Mesenchymal stem cell (in vitro differentiated cells and primary cell): ENCODE data around the gene TFDP1.

Experiments
- DNase-seq: peaks from one replicate; pipeline ENCODE4 v3.0.0-alpha.2; 2013
- H2AFZ ChIP-seq: one replicate; pipeline ENCODE4 v1.6.1; 2013; ENCODE audit warnings: low read depth, mild to moderate bottlenecking, control low read depth, inconsistent platforms, low read length, moderate library complexity
- H2AK5ac ChIP-seq: 2 replicates; pipeline ENCODE4 v1.6.1; 2013; ENCODE audit warnings: low read length, moderate library complexity, mild to moderate bottlenecking, inconsistent platforms; ENCODE audit not compliant: severe bottlenecking
- H2BK120ac ChIP-seq: one replicate; pipeline ENCODE4 v1.6.1; 2013; ENCODE audit warnings: low read depth, mild to moderate bottlenecking, inconsistent platforms, low read length, moderate library complexity
- H2BK12ac ChIP-seq, 2 experiments: one replicate each; pipeline ENCODE4 v1.6.1; 2013; ENCODE audit warnings: inconsistent platforms in 2 of 2, low read length in 2 of 2, mild to moderate bottlenecking in 2 of 2, moderate library complexity in 2 of 2, control low read depth in 1 of 2
- H2BK15ac ChIP-seq: one replicate; pipeline ENCODE4 v1.6.1; 2013; ENCODE audit warnings: mild to moderate bottlenecking, low read depth, inconsistent platforms; ENCODE audit not compliant: poor library complexity, severe bottlenecking
- H2BK5ac ChIP-seq: 2 replicates; pipeline ENCODE4 v1.6.1; 2013; ENCODE audit warnings: low read depth, mild to moderate bottlenecking, low read length, control low read depth, inconsistent platforms; ENCODE audit not compliant: poor library complexity, severe bottlenecking
- H3K14ac ChIP-seq, 2 experiments: one replicate each; pipeline ENCODE4 v1.6.1; 2013; ENCODE audit warnings: inconsistent platforms in 2 of 2, low read length in 2 of 2, control low read depth in 1 of 2, mild to moderate bottlenecking in 1 of 2, moderate library complexity in 1 of 2
- H3K18ac ChIP-seq, 2 experiments: one replicate each; pipeline ENCODE4 v1.6.1; 2013; ENCODE audit warnings: inconsistent platforms in 2 of 2, low read length in 2 of 2, control low read depth in 1 of 2, low read depth in 1 of 2, mild to moderate bottlenecking in 1 of 2
- H3K23ac ChIP-seq, 2 experiments: one replicate each; pipeline ENCODE4 v1.6.1; 2013; ENCODE audit warnings: inconsistent platforms in 2 of 2, low read length in 2 of 2, mild to moderate bottlenecking in 2 of 2, moderate library complexity in 2 of 2, control low read depth in 1 of 2
- H3K27ac ChIP-seq: 2 replicates; pipeline ENCODE4 v1.5.1; 2013; ENCODE audit warnings: mild to moderate bottlenecking, moderate library complexity, low read length, control low read depth, inconsistent platforms; ENCODE audit not compliant: poor library complexity, severe bottlenecking
- H3K27me3 ChIP-seq, 2 experiments: 2 replicates each; pipeline versions ENCODE4 v1.6.1 to v1.7.0; 2013; ENCODE audit warnings: low read length in 2 of 2, mild to moderate bottlenecking in 2 of 2, moderate library complexity in 2 of 2, control low read depth in 1 of 2, inconsistent platforms in 1 of 2; ENCODE audit not compliant: control insufficient read depth in 1 of 2, insufficient read depth in 1 of 2
- H3K36me3 ChIP-seq, 2 experiments: 2 replicates each; pipeline versions ENCODE4 v1.6.1 to v1.7.0; 2013; ENCODE audit warnings: low read length in 2 of 2, control low read depth in 1 of 2, inconsistent platforms in 1 of 2, low read depth in 1 of 2, mild to moderate bottlenecking in 1 of 2; ENCODE audit not compliant: insufficient read depth in 2 of 2, control insufficient read depth in 1 of 2
- H3K4ac ChIP-seq, 2 experiments: one replicate each; pipeline ENCODE4 v1.6.1; 2013; ENCODE audit warnings: inconsistent platforms in 2 of 2, low read length in 2 of 2, mild to moderate bottlenecking in 2 of 2, moderate library complexity in 2 of 2, control low read depth in 1 of 2, low read depth in 1 of 2
- H3K4me1 ChIP-seq: 2 replicates; pipeline ENCODE4 v1.6.1; 2013; ENCODE audit warnings: low read depth, low read length, control low read depth; ENCODE audit not compliant: control insufficient read depth, insufficient read depth
- H3K4me2 ChIP-seq: 2 replicates; pipeline ENCODE4 v1.6.1; 2013; ENCODE audit warnings: low read length, mild to moderate bottlenecking, inconsistent platforms; ENCODE audit not compliant: poor library complexity, severe bottlenecking
- H3K4me3 ChIP-seq, 2 experiments: 2 replicates each; pipeline versions ENCODE4 v1.5.1 to v1.7.0; 2013; ENCODE audit warnings: low read length in 2 of 2, mild to moderate bottlenecking in 2 of 2, control low read depth in 1 of 2, low read depth in 1 of 2; ENCODE audit not compliant: insufficient read depth in 1 of 2
- H3K79me1 ChIP-seq: replicated peaks from 2 replicates; pipeline ENCODE4 v1.6.1; 2013; ENCODE audit warnings: mild to moderate bottlenecking, control low read depth, low read length, inconsistent platforms; ENCODE audit not compliant: poor library complexity, severe bottlenecking
- H3K9ac ChIP-seq: 2 replicates; pipeline ENCODE4 v1.7.0; 2013; ENCODE audit warnings: mild to moderate bottlenecking, low read length, moderate library complexity
- H3K9me3 ChIP-seq: 2 replicates; pipeline ENCODE4 v1.7.0; 2013; ENCODE audit warnings: mild to moderate bottlenecking, low read length; ENCODE audit not compliant: control insufficient read depth
- H4K8ac ChIP-seq: one replicate; pipeline ENCODE4 v1.6.1; 2013; ENCODE audit warnings: inconsistent platforms, mild to moderate bottlenecking, low read length, moderate library complexity
- H4K91ac ChIP-seq: one replicate; pipeline ENCODE4 v1.6.1; 2013; ENCODE audit warnings: mild to moderate bottlenecking, low read length, inconsistent platforms
- WGBS: methylation state at CpG from one replicate; pipeline ENCODE4 v1.1.7; 2013; ENCODE audit warnings: mixed read lengths; 5-methylcytosine and 5-hydroxymethylcytosine counted together

TFDP1 gene

DNA sequence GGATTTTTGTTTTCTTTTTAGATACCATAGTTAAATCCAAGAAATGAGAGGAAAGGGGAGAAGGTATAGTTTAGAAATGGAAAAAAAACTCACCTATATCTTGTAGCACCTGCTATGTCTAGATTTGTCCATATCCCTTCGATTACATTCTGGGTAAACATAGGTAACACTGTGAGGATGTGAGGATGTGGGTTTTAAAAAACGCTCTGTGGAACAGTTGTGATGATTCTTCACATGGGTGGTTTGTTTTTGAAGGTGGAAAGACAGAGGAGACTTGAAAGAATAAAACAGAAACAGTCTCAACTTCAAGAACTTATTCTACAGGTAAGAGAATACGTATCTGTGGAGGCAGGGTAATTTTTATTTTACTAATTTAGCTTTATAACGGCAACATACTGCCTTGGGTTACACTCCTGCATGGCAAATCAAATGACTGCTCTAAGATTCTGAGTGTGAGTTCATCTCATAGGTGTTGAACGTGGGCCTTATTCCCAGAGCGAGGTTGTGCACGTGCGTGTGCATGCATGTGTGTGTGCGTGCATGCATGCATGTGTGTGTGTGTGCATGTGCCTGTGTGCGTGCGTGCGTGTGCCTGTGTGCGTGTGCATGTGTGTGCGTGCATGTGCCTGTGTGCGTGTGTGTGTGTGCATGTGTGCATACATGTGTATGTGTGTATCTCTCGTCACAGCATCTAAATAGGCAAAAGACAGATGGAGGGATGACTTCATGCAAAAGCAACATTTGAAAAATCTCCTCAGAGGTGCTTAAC, 49.9 kb downstream of the TFDP1 start:
- H3K18ac ChIP-seq, result no peak overlapping the region
- H3K9ac ChIP-seq, result no peak overlapping the region
- no peak for DNase-seq
- peaks cover 4% of the 10 kb centered on the region for H3K4me1 ChIP-seq
- H3K9me3 ChIP-seq, result no peaks in the 10 kb centered on the region
- H3K4me2 ChIP-seq, result no peak overlapping the region
- no peak overlapping the region for H4K8ac ChIP-seq
- H3K79me1 ChIP-seq, result peaks cover 63% of the 10 kb centered on the region
- H3K4ac ChIP-seq, result no peak overlapping the region
- peak overlapping the region; percentile 1 for H4K91ac ChIP-seq
- H3K27ac ChIP-seq, result no peak overlapping the region
- H3K27me3 ChIP-seq, result no peaks in the 10 kb centered on the region
- H2BK15ac ChIP-seq, result no peak overlapping the region
- peak overlapping the region in 1 of 2 experiments; percentile 29 for H3K4me3 ChIP-seq
- peak overlapping the region in 1 of 2 experiments; percentile 73 for H3K14ac ChIP-seq
- H2BK12ac ChIP-seq, result no peak overlapping the region
- H2BK120ac ChIP-seq, result no peak overlapping the region
- WGBS, result 98% methylated on average over 15 of the region's 16 CpGs
- no peak overlapping the region for H2BK5ac ChIP-seq
- no peak overlapping the region for H2AK5ac ChIP-seq
- no peak overlapping the region for H2AFZ ChIP-seq
- peak overlapping the region in 1 of 2 experiments; percentile 40 for H3K23ac ChIP-seq
- peaks cover 87 to 89% of the 10 kb centered on the region in 2 experiments for H3K36me3 ChIP-seq

DNA sequence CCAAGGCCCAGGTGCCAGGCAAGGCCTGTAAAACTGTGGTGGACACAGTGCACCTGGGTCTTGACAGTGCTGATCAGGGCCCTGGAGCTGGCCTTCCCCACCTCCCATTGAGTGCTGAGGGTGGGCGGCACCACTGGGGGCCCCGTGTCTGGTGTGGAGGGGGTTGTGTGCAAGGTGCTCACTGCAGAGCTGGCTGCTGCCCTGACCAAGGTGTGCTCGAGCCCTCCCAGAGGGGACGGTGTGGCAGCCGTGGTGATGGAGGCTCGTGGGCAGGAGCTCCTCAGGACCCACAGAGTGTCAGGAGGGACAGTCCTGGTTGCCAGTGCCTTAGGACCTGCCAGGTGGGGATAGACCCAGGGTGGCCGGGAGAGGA, 50.5 kb downstream of the TFDP1 start:
- no peak overlapping the region for H3K18ac ChIP-seq
- no peak overlapping the region for H2BK120ac ChIP-seq
- no peak overlapping the region for H3K4me2 ChIP-seq
- DNase-seq, result no peak
- no peak overlapping the region for H4K8ac ChIP-seq
- H3K9me3 ChIP-seq, result no peaks in the 10 kb centered on the region
- H3K23ac ChIP-seq, result no peak overlapping the region
- H3K4me1 ChIP-seq, result peaks cover 4% of the 10 kb centered on the region
- H3K27me3 ChIP-seq, result no peaks in the 10 kb centered on the region
- no peak overlapping the region for H2AFZ ChIP-seq
- H4K91ac ChIP-seq, result no peak overlapping the region
- no peak overlapping the region for H3K9ac ChIP-seq
- 94% methylated on average over 7 of the region's 7 CpGs for WGBS
- no peak overlapping the region for H3K27ac ChIP-seq
- H2BK12ac ChIP-seq, result no peak overlapping the region
- no peak overlapping the region for H2BK15ac ChIP-seq
- no peak overlapping the region for H3K14ac ChIP-seq
- peaks cover 64% of the 10 kb centered on the region for H3K79me1 ChIP-seq
- peaks cover 87 to 90% of the 10 kb centered on the region in 2 experiments for H3K36me3 ChIP-seq
- no peak overlapping the region for H3K4me3 ChIP-seq
- H2BK5ac ChIP-seq, result no peak overlapping the region
- H2AK5ac ChIP-seq, result no peak overlapping the region
- no peak overlapping the region for H3K4ac ChIP-seq

DNA sequence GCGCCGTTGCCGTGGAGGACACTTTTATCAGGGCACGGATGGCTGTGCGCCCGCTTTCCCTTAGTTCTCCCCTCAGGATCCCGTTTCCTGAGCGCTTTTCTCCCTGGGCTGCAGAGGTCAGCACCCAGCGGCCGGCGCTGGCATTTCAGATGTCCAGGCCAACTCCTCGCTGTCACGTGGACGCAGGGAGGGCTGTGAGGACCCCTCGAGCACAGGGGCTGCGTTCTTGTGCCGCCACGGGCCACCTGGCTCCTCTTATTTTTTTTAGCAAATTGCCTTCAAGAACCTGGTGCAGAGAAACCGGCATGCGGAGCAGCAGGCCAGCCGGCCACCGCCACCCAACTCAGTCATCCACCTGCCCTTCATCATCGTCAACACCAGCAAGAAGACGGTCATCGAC, 51.2 kb downstream of the TFDP1 start:
- Histone ChIP-seq H4K8ac (no peak overlapping the region), H3K18ac (no peak overlapping the region), H4K91ac (no peak overlapping the region), H3K4me2 (no peak overlapping the region), H3K36me3 (peaks cover 86 to 94% of the 10 kb centered on the region in 2 experiments), H2BK5ac (no peak overlapping the region), H3K27me3 (no peaks in the 10 kb centered on the region), H3K9ac (no peak overlapping the region), H2BK12ac (no peak overlapping the region), H3K9me3 (no peaks in the 10 kb centered on the region), H3K23ac (no peak overlapping the region), H3K4me1 (peaks cover 3% of the 10 kb centered on the region), H3K79me1 (peaks cover 63% of the 10 kb centered on the region), H2BK15ac (no peak overlapping the region), H2AFZ (no peak overlapping the region), H3K4me3 (no peak overlapping the region), H3K27ac (no peak overlapping the region), H3K4ac (no peak overlapping the region), H2BK120ac (no peak overlapping the region), H3K14ac (no peak overlapping the region), H2AK5ac (no peak overlapping the region)
- DNase-seq, result no peak
- WGBS, result 97% methylated on average over 25 of the region's 25 CpGs

DNA sequence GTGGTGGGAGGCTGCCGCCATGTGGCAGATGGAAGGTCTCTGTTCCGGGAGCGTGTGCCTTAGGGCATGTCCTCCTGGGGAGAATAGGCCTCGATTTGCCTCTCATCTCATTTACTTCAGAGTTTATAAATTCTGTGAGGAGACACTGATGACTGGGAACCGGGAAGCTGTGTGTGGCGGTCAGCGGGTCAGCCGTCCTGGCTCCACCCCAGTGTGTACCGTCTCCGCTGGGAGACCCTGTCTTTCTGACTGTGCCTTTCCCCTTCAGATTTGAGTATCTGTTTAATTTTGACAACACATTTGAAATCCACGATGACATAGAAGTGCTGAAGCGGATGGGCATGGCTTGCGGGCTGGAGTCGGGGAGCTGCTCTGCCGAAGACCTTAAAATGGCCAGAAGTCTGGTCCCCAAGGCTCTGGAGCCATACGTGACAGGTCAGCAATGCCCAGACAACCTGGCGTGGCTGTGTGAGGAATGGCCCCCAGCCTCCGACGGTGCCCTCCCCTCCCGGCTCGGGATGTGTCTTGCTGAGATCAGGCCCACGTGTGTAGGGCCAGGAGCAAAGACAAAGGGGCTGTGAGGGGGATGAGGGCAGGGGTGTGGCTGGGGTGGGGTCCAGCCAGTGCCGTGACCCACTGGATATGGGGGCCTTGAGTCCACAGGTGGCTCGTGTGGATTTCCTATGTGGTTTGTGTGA, 51.9 kb downstream of the TFDP1 start:
- Histone ChIP-seq H2BK12ac (no peak overlapping the region), H3K18ac (no peak overlapping the region), H3K27ac (no peak overlapping the region), H3K4me3 (no peak overlapping the region), H3K14ac (no peak overlapping the region), H3K79me1 (peaks cover 61% of the 10 kb centered on the region), H3K23ac (no peak overlapping the region), H2AK5ac (no peak overlapping the region), H3K4ac (no peak overlapping the region), H2BK15ac (no peak overlapping the region), H2AFZ (no peak overlapping the region), H2BK5ac (no peak overlapping the region), H3K4me1 (peaks cover 2% of the 10 kb centered on the region), H3K4me2 (no peak overlapping the region), H3K9ac (no peak overlapping the region), H3K27me3 (no peaks in the 10 kb centered on the region), H2BK120ac (no peak overlapping the region), H4K91ac (no peak overlapping the region), H4K8ac (no peak overlapping the region), H3K9me3 (no peaks in the 10 kb centered on the region), H3K36me3 (peaks cover 80 to 92% of the 10 kb centered on the region in 2 experiments)
- WGBS, result 97% methylated on average over 24 of the region's 24 CpGs
- DNase-seq, result no peak
